Measurements from ENCODE around the gene ACLY.
A peak's percentile ranks its signal among the peaks of the same experiment; 100 is the strongest.

Gene ACLY

GRCh38 chr17:41943492-41943891, 24.7 kb upstream of the ACLY start:
- Histone ChIP-seq H3K27ac (ENCODE audit: low read length, poor library complexity, severe bottlenecking) (no peak overlapping the region), H3K9me3 (ENCODE audit: control insufficient read depth, low read length) (no peaks in the 10 kb centered on the region), H3K9ac (ENCODE audit: low read length) (no peak overlapping the region), H3K4me1 (ENCODE audit: control insufficient read depth, insufficient read depth, low read depth, low read length) (peaks cover 2% of the 10 kb centered on the region), H2AFZ (ENCODE audit: low read depth, low read length) (no peak overlapping the region), H3K14ac (ENCODE audit: low read length in 2 of 2) (no peak overlapping the region), H3K4ac (ENCODE audit: low read depth in 1 of 2, low read length in 2 of 2) (no peak overlapping the region), H3K18ac (ENCODE audit: low read depth in 1 of 2, low read length in 2 of 2) (no peak overlapping the region), H3K23ac (ENCODE audit: low read length in 2 of 2) (no peak overlapping the region), H3K27me3 (ENCODE audit: control insufficient read depth in 1 of 2, insufficient read depth in 1 of 2, low read length in 2 of 2) (no peaks in the 10 kb centered on the region), H4K91ac (ENCODE audit: low read length) (no peak overlapping the region), H2BK15ac (ENCODE audit: low read depth, poor library complexity, severe bottlenecking) (no peak overlapping the region), H3K36me3 (ENCODE audit: control insufficient read depth in 1 of 2, insufficient read depth in 2 of 2, low read depth in 1 of 2, low read length in 2 of 2) (peaks cover 0 to 5% of the 10 kb centered on the region in 2 experiments), H2BK5ac (ENCODE audit: low read depth, low read length, poor library complexity, severe bottlenecking) (no peak overlapping the region), H3K4me3 (ENCODE audit: insufficient read depth in 1 of 2, low read depth in 1 of 2, low read length in 2 of 2) (no peak overlapping the region), H2BK12ac (ENCODE audit: low read length in 2 of 2) (no peak overlapping the region), H2BK120ac (ENCODE audit: low read depth, low read length) (no peak overlapping the region), H3K4me2 (ENCODE audit: low read length, poor library complexity, severe bottlenecking) (no peak overlapping the region), H2AK5ac (ENCODE audit: low read length, severe bottlenecking) (no peak overlapping the region), H4K8ac (ENCODE audit: low read length) (no peak overlapping the region), H3K79me1 (replicated peaks; ENCODE audit: low read length, poor library complexity, severe bottlenecking) (no peaks in the 10 kb centered on the region)
- whole genome bisulfite sequencing: 96% methylated on average over 3 of the region's 3 CpGs
- no peak for DNase-seq

- DNase-seq: no peak
- H3K36me3 ChIP-seq (ENCODE audit: control insufficient read depth in 1 of 2, insufficient read depth in 2 of 2, low read depth in 1 of 2, low read length in 2 of 2): peaks cover 0 to 5% of the 10 kb centered on the region in 2 experiments
- no peak overlapping the region for H3K4me2 ChIP-seq (ENCODE audit: low read length, poor library complexity, severe bottlenecking)
- H3K4me1 ChIP-seq (ENCODE audit: control insufficient read depth, insufficient read depth, low read depth, low read length): peaks cover 2% of the 10 kb centered on the region
- H3K27me3 ChIP-seq (ENCODE audit: control insufficient read depth in 1 of 2, insufficient read depth in 1 of 2, low read length in 2 of 2): no peaks in the 10 kb centered on the region
- no peak overlapping the region for H3K23ac ChIP-seq (ENCODE audit: low read length in 2 of 2)
- H3K4me3 ChIP-seq (ENCODE audit: insufficient read depth in 1 of 2, low read depth in 1 of 2, low read length in 2 of 2): no peak overlapping the region
- H2BK12ac ChIP-seq (ENCODE audit: low read length in 2 of 2): no peak overlapping the region
- no peak overlapping the region for H2BK15ac ChIP-seq (ENCODE audit: low read depth, poor library complexity, severe bottlenecking)
- no peak overlapping the region for H2AK5ac ChIP-seq (ENCODE audit: low read length, severe bottlenecking)
- H3K4ac ChIP-seq (ENCODE audit: low read depth in 1 of 2, low read length in 2 of 2): no peak overlapping the region
- no peak overlapping the region for H3K9ac ChIP-seq (ENCODE audit: low read length)
- no peak overlapping the region for H3K18ac ChIP-seq (ENCODE audit: low read depth in 1 of 2, low read length in 2 of 2)
- WGBS: 97% methylated on average over 8 of the region's 8 CpGs
- no peak overlapping the region for H2AFZ ChIP-seq (ENCODE audit: low read depth, low read length)
- H3K79me1 ChIP-seq (replicated peaks; ENCODE audit: low read length, poor library complexity, severe bottlenecking): no peaks in the 10 kb centered on the region
- no peak overlapping the region for H2BK5ac ChIP-seq (ENCODE audit: low read depth, low read length, poor library complexity, severe bottlenecking)
- H3K9me3 ChIP-seq (ENCODE audit: control insufficient read depth, low read length): no peaks in the 10 kb centered on the region
- H2BK120ac ChIP-seq (ENCODE audit: low read depth, low read length): no peak overlapping the region
- H3K27ac ChIP-seq (ENCODE audit: low read length, poor library complexity, severe bottlenecking): no peak overlapping the region
- peak overlapping the region; percentile 59 for H4K91ac ChIP-seq (ENCODE audit: low read length)
- no peak overlapping the region for H4K8ac ChIP-seq (ENCODE audit: low read length)
- H3K14ac ChIP-seq (ENCODE audit: low read length in 2 of 2): peak overlapping the region in 1 of 2 experiments; percentile 44
Observed at GRCh38 chr17:41942626-41943373, 24.0 kb upstream of the ACLY start.

- no peak overlapping the region for H4K91ac ChIP-seq (ENCODE audit: low read length)
- H3K79me1 ChIP-seq (replicated peaks; ENCODE audit: low read length, poor library complexity, severe bottlenecking): no peaks in the 10 kb centered on the region
- no peak overlapping the region for H3K4ac ChIP-seq (ENCODE audit: low read depth in 1 of 2, low read length in 2 of 2)
- no peak for DNase-seq
- no peak overlapping the region for H2BK12ac ChIP-seq (ENCODE audit: low read length in 2 of 2)
- H3K23ac ChIP-seq (ENCODE audit: low read length in 2 of 2): no peak overlapping the region
- no peaks in the 10 kb centered on the region for H3K27me3 ChIP-seq (ENCODE audit: control insufficient read depth in 1 of 2, insufficient read depth in 1 of 2, low read length in 2 of 2)
- no peak overlapping the region for H3K9ac ChIP-seq (ENCODE audit: low read length)
- H3K36me3 ChIP-seq (ENCODE audit: control insufficient read depth in 1 of 2, insufficient read depth in 2 of 2, low read depth in 1 of 2, low read length in 2 of 2): peaks cover 5 to 15% of the 10 kb centered on the region in 2 experiments
- peaks cover 2% of the 10 kb centered on the region for H3K4me1 ChIP-seq (ENCODE audit: control insufficient read depth, insufficient read depth, low read depth, low read length)
- no peak overlapping the region for H3K18ac ChIP-seq (ENCODE audit: low read depth in 1 of 2, low read length in 2 of 2)
- no peak overlapping the region for H3K27ac ChIP-seq (ENCODE audit: low read length, poor library complexity, severe bottlenecking)
- no peak overlapping the region for H3K4me3 ChIP-seq (ENCODE audit: insufficient read depth in 1 of 2, low read depth in 1 of 2, low read length in 2 of 2)
- H3K14ac ChIP-seq (ENCODE audit: low read length in 2 of 2): no peak overlapping the region
- H3K9me3 ChIP-seq (ENCODE audit: control insufficient read depth, low read length): no peaks in the 10 kb centered on the region
- H2AK5ac ChIP-seq (ENCODE audit: low read length, severe bottlenecking): no peak overlapping the region
- no peak overlapping the region for H2BK5ac ChIP-seq (ENCODE audit: low read depth, low read length, poor library complexity, severe bottlenecking)
- no peak overlapping the region for H3K4me2 ChIP-seq (ENCODE audit: low read length, poor library complexity, severe bottlenecking)
- no peak overlapping the region for H2AFZ ChIP-seq (ENCODE audit: low read depth, low read length)
- H4K8ac ChIP-seq (ENCODE audit: low read length): no peak overlapping the region
- H2BK15ac ChIP-seq (ENCODE audit: low read depth, poor library complexity, severe bottlenecking): no peak overlapping the region
- WGBS: 97% methylated on average over 4 of the region's 5 CpGs
- H2BK120ac ChIP-seq (ENCODE audit: low read depth, low read length): no peak overlapping the region
Observed at GRCh38 chr17:41941168-41941567, 22.4 kb upstream of the ACLY start.

- H3K4me3 ChIP-seq (ENCODE audit: insufficient read depth in 1 of 2, low read depth in 1 of 2, low read length in 2 of 2): no peak overlapping the region
- no peak overlapping the region for H3K18ac ChIP-seq (ENCODE audit: low read depth in 1 of 2, low read length in 2 of 2)
- H3K36me3 ChIP-seq (ENCODE audit: control insufficient read depth in 1 of 2, insufficient read depth in 2 of 2, low read depth in 1 of 2, low read length in 2 of 2): peaks cover 8 to 22% of the 10 kb centered on the region in 2 experiments
- no peaks in the 10 kb centered on the region for H3K9me3 ChIP-seq (ENCODE audit: control insufficient read depth, low read length)
- H3K23ac ChIP-seq (ENCODE audit: low read length in 2 of 2): no peak overlapping the region
- no peak overlapping the region for H4K91ac ChIP-seq (ENCODE audit: low read length)
- H2AFZ ChIP-seq (ENCODE audit: low read depth, low read length): no peak overlapping the region
- no peak overlapping the region for H2BK5ac ChIP-seq (ENCODE audit: low read depth, low read length, poor library complexity, severe bottlenecking)
- no peak overlapping the region for H3K9ac ChIP-seq (ENCODE audit: low read length)
- no peaks in the 10 kb centered on the region for H3K79me1 ChIP-seq (replicated peaks; ENCODE audit: low read length, poor library complexity, severe bottlenecking)
- DNase-seq: no peak
- no peak overlapping the region for H3K4me2 ChIP-seq (ENCODE audit: low read length, poor library complexity, severe bottlenecking)
- no peak overlapping the region for H2AK5ac ChIP-seq (ENCODE audit: low read length, severe bottlenecking)
- H2BK120ac ChIP-seq (ENCODE audit: low read depth, low read length): no peak overlapping the region
- no peak overlapping the region for H2BK15ac ChIP-seq (ENCODE audit: low read depth, poor library complexity, severe bottlenecking)
- H3K4me1 ChIP-seq (ENCODE audit: control insufficient read depth, insufficient read depth, low read depth, low read length): peaks cover 2% of the 10 kb centered on the region
- H3K27ac ChIP-seq (ENCODE audit: low read length, poor library complexity, severe bottlenecking): no peak overlapping the region
- H3K14ac ChIP-seq (ENCODE audit: low read length in 2 of 2): no peak overlapping the region
- no peak overlapping the region for H3K4ac ChIP-seq (ENCODE audit: low read depth in 1 of 2, low read length in 2 of 2)
- WGBS: 92% methylated on average over 6 of the region's 6 CpGs
- no peak overlapping the region for H2BK12ac ChIP-seq (ENCODE audit: low read length in 2 of 2)
- H4K8ac ChIP-seq (ENCODE audit: low read length): no peak overlapping the region
- H3K27me3 ChIP-seq (ENCODE audit: control insufficient read depth in 1 of 2, insufficient read depth in 1 of 2, low read length in 2 of 2): no peaks in the 10 kb centered on the region
Observed at GRCh38 chr17:41939693-41940090, 20.9 kb upstream of the ACLY start.
